Mucosa of rectum (tissue), 2 donors: ENCODE results near the gene DENND6B.
A peak's percentile ranks its signal among the peaks of the same experiment; 100 is the strongest.

ENCODE experiments used
- H3K27ac ChIP-seq, 2 donors: one replicate each; pipeline ENCODE4 v1.7.0; 2013; ENCODE audit warnings: inconsistent platforms in 2 of 2, low read depth in 2 of 2, low read length in 2 of 2
- H3K27me3 ChIP-seq, 2 donors: one replicate each; pipeline ENCODE4 v1.7.0; 2013; ENCODE audit warnings: low read length in 2 of 2; ENCODE audit not compliant: control insufficient read depth in 2 of 2, insufficient read depth in 2 of 2
- H3K36me3 ChIP-seq, 2 donors: one replicate each; pipeline ENCODE4 v1.7.0; 2013; ENCODE audit warnings: low read length in 2 of 2; ENCODE audit not compliant: control insufficient read depth in 2 of 2, insufficient read depth in 2 of 2
- H3K4me1 ChIP-seq, 2 donors: one replicate each; pipeline ENCODE4 v1.7.0; 2013; ENCODE audit warnings: low read length in 2 of 2, mild to moderate bottlenecking in 1 of 2; ENCODE audit not compliant: control insufficient read depth in 2 of 2, insufficient read depth in 2 of 2
- H3K4me3 ChIP-seq, 2 donors: one replicate each; pipeline ENCODE4 v1.7.0; 2013; ENCODE audit warnings: low read length in 2 of 2
- H3K9ac ChIP-seq, 2 donors: one replicate each; pipeline ENCODE4 v1.7.0; 2013; ENCODE audit warnings: low read length in 2 of 2, low read depth in 1 of 2, mild to moderate bottlenecking in 1 of 2
- H3K9me3 ChIP-seq, 2 donors: one replicate each; pipeline ENCODE4 v1.7.0; 2013; ENCODE audit warnings: low read length in 2 of 2; ENCODE audit not compliant: control insufficient read depth in 2 of 2
- donor health status: healthy.
- donor health status: Normal muscosa, but diverticular disease.

Gene DENND6B

GRCh38 chr22:50357756-50358155, 30.9 kb upstream of the DENND6B start:
- no peak overlapping the region for H3K4me3 ChIP-seq
- H3K36me3 ChIP-seq: peaks cover 7 to 13% of the 10 kb centered on the region in 2 donors
- H3K9ac ChIP-seq: no peak overlapping the region
- H3K9me3 ChIP-seq: no peaks in the 10 kb centered on the region
- H3K27ac ChIP-seq: no peak overlapping the region
- H3K27me3 ChIP-seq: no peaks in the 10 kb centered on the region
- H3K4me1 ChIP-seq: no peaks in the 10 kb centered on the region

GRCh38 chr22:50357222-50357621, 30.4 kb upstream of the DENND6B start:
- Histone ChIP-seq H3K27ac (no peak overlapping the region), H3K9ac (no peak overlapping the region), H3K9me3 (no peaks in the 10 kb centered on the region), H3K4me1 (no peaks in the 10 kb centered on the region), H3K36me3 (peaks cover 7 to 14% of the 10 kb centered on the region in 2 donors), H3K4me3 (no peak overlapping the region), H3K27me3 (no peaks in the 10 kb centered on the region)

GRCh38 chr22:50356186-50356585, 29.4 kb upstream of the DENND6B start:
- Histone ChIP-seq H3K36me3 (peaks cover 4 to 13% of the 10 kb centered on the region in 2 donors), H3K27ac (no peak overlapping the region), H3K9me3 (no peaks in the 10 kb centered on the region), H3K4me1 (no peaks in the 10 kb centered on the region), H3K9ac (no peak overlapping the region), H3K4me3 (no peak overlapping the region), H3K27me3 (no peaks in the 10 kb centered on the region)

- Histone ChIP-seq H3K9ac (no peak overlapping the region), H3K4me1 (peaks cover 0 to 7% of the 10 kb centered on the region in 2 donors), H3K9me3 (no peaks in the 10 kb centered on the region), H3K27ac (no peak overlapping the region), H3K36me3 (peaks cover 0 to 3% of the 10 kb centered on the region in 2 donors), H3K4me3 (no peak overlapping the region), H3K27me3 (no peaks in the 10 kb centered on the region)
These were observed 21.2 kb upstream of the DENND6B start for GRCh38 chr22:50348058-50348457.

GRCh38 chr22:50347157-50347556, 20.3 kb upstream of the DENND6B start:
- Histone ChIP-seq H3K36me3 (peaks cover 0 to under 1% of the 10 kb centered on the region in 2 donors), H3K9ac (no peak overlapping the region), H3K4me3 (no peak overlapping the region)

GRCh38 chr22:50346470-50346869, 19.7 kb upstream of the DENND6B start:
- Histone ChIP-seq H3K27me3 (no peaks in the 10 kb centered on the region), H3K4me3 (no peak overlapping the region), H3K27ac (no peak overlapping the region), H3K9me3 (no peaks in the 10 kb centered on the region), H3K9ac (no peak overlapping the region), H3K4me1 (peaks cover 8 to 16% of the 10 kb centered on the region in 2 donors), H3K36me3 (no peaks in the 10 kb centered on the region)

More at GRCh38 chr22:50347157-50347556, 20.3 kb upstream of the DENND6B start:
- no peaks in the 10 kb centered on the region for H3K27me3 ChIP-seq
- H3K9me3 ChIP-seq: no peaks in the 10 kb centered on the region
- peaks cover 5 to 14% of the 10 kb centered on the region in 2 donors for H3K4me1 ChIP-seq
- no peak overlapping the region for H3K27ac ChIP-seq

- Histone ChIP-seq H3K4me1 (peaks cover 8 to 16% of the 10 kb centered on the region in 2 donors), H3K9me3 (no peaks in the 10 kb centered on the region), H3K4me3 (peak overlapping the region; percentile 68 to 71), H3K27ac (peak overlapping the region; percentile 42 to 56), H3K27me3 (no peaks in the 10 kb centered on the region), H3K9ac (peak overlapping the region; percentile 68 to 85), H3K36me3 (no peaks in the 10 kb centered on the region)
These were observed 16.7 kb upstream of the DENND6B start for GRCh38 chr22:50343541-50343935.

- H3K9ac ChIP-seq: peak within 1 kb of the TSS; percentile 68 to 85
These were observed 16.1 kb upstream of the DENND6B start, which contains the start of gene PPP6R2 for GRCh38 chr22:50342651-50343540. TSS of gene PPP6R2 (plus strand) at chr22:50343327. CDS start at chr22:50393909, 50,582 bp downstream.

GRCh38 chr22:50341977-50342650, 15.3 kb upstream of the DENND6B start:
- peak overlapping the region; percentile 49 to 85 for H3K9ac ChIP-seq
- peak overlapping the region; percentile 67 to 77 for H3K4me3 ChIP-seq
- no peaks in the 10 kb centered on the region for H3K9me3 ChIP-seq
- H3K27me3 ChIP-seq: no peaks in the 10 kb centered on the region
- peak overlapping the region; percentile 81 to 83 for H3K27ac ChIP-seq
- H3K4me1 ChIP-seq: peaks cover 8 to 15% of the 10 kb centered on the region in 2 donors
- H3K36me3 ChIP-seq: no peaks in the 10 kb centered on the region

More at GRCh38 chr22:50342651-50343540, 16.1 kb upstream of the DENND6B start, which contains the start of gene PPP6R2:
- Histone ChIP-seq H3K9me3 (no peaks in the 10 kb centered on the region), H3K27ac (peak within 1 kb of the TSS; percentile 81 to 83), H3K36me3 (no peaks in the 10 kb centered on the region), H3K4me1 (peaks cover 8 to 16% of the 10 kb centered on the region in 2 donors), H3K4me3 (peak within 1 kb of the TSS; percentile 68 to 77), H3K27me3 (no peaks in the 10 kb centered on the region)
